Epithelial cell of esophagus (primary cell): Measurements from ENCODE around the gene CLCA1.

Experiments used
- DNase-seq: peaks from one replicate; pipeline ENCODE4 v3.0.0; 2010; ENCODE audit warnings: low read depth
- H3K4me3 ChIP-seq: 2 replicates; pipeline ENCODE4 v1.5.1; 2011; ENCODE audit warnings: mild to moderate bottlenecking, low read length, control low read depth
- CTCF ChIP-seq: IDR thresholded peaks from 2 replicates; pipeline ENCODE4 v1.5.1; 2011; ENCODE audit warnings: low read depth, mild to moderate bottlenecking, low read length, control low read depth, inconsistent platforms; ENCODE audit not compliant: insufficient read depth; ENCODE audit errors: missing control alignments

Gene CLCA1

GRCh38 chr1:86471291-86471690 is 2.6 kb downstream of the CLCA1 start:
- no peak for TF ChIP-seq CTCF
- no peak for DNase-seq
- H3K4me3 ChIP-seq: no peak overlapping the region

GRCh38 chr1:86472152-86472551 is 3.4 kb downstream of the CLCA1 start:
- no peak overlapping the region for H3K4me3 ChIP-seq
- no peak for TF ChIP-seq CTCF
- DNase-seq: no peak

GRCh38 chr1:86472767-86473166 is 4.0 kb downstream of the CLCA1 start:
- TF ChIP-seq CTCF: no peak
- H3K4me3 ChIP-seq: no peak overlapping the region
- DNase-seq: no peak

- H3K4me3 ChIP-seq: no peak overlapping the region
- no peak for TF ChIP-seq CTCF
Measured at GRCh38 chr1:86477256-86477655, 8.5 kb downstream of the CLCA1 start.

GRCh38 chr1:86477682-86478081 is 9.0 kb downstream of the CLCA1 start:
- DNase-seq: no peak
- H3K4me3 ChIP-seq: no peak overlapping the region
- TF ChIP-seq CTCF: no peak

More at GRCh38 chr1:86477256-86477655, 8.5 kb downstream of the CLCA1 start:
- DNase-seq: no peak

- DNase-seq: no peak
- TF ChIP-seq CTCF: no peak
- H3K4me3 ChIP-seq: no peak overlapping the region
Measured at GRCh38 chr1:86478416-86479156, 9.9 kb downstream of the CLCA1 start.

- no peak for DNase-seq
- TF ChIP-seq CTCF: no peak
- no peak overlapping the region for H3K4me3 ChIP-seq
Measured at GRCh38 chr1:86481966-86482365, 13.2 kb downstream of the CLCA1 start.
